BLaER1 (cell line): ENCODE results near the gene AGA.

ENCODE experiments used
- H3K27ac ChIP-seq: shearing (Covaris generic); formaldehyde crosslinking; 2 replicates; pipeline ENCODE4 v1.8.1; 2022
- H3K27me3 ChIP-seq: shearing (Covaris generic); formaldehyde crosslinking; 2 replicates; pipeline ENCODE4 v1.8.1; 2022
- H3K36me3 ChIP-seq: shearing (Covaris generic); formaldehyde crosslinking; 2 replicates; pipeline ENCODE4 v1.8.1; 2022
- H3K4me1 ChIP-seq: shearing (Covaris generic); formaldehyde crosslinking; 2 replicates; pipeline ENCODE4 v1.8.1; 2022
- H3K4me2 ChIP-seq: shearing (Covaris generic); formaldehyde crosslinking; 2 replicates; pipeline ENCODE4 v1.8.1; 2022
- H3K4me3 ChIP-seq: shearing (Covaris generic); formaldehyde crosslinking; 2 replicates; pipeline ENCODE4 v1.8.1; 2022
- H3K9ac ChIP-seq: shearing (Covaris generic); formaldehyde crosslinking; 2 replicates; pipeline ENCODE4 v1.8.1; 2022
- H3K9me3 ChIP-seq: shearing (Covaris generic); formaldehyde crosslinking; 2 replicates; pipeline ENCODE4 v1.8.1; 2022
- H4K20me1 ChIP-seq: shearing (Covaris generic); formaldehyde crosslinking; 2 replicates; pipeline ENCODE4 v1.8.1; 2022
- Cebpa-rat ChIP-seq: shearing (Covaris generic); IDR thresholded peaks from 2 replicates; pipeline ENCODE4 v1.8.1; 2022

The AGA gene

DNA sequence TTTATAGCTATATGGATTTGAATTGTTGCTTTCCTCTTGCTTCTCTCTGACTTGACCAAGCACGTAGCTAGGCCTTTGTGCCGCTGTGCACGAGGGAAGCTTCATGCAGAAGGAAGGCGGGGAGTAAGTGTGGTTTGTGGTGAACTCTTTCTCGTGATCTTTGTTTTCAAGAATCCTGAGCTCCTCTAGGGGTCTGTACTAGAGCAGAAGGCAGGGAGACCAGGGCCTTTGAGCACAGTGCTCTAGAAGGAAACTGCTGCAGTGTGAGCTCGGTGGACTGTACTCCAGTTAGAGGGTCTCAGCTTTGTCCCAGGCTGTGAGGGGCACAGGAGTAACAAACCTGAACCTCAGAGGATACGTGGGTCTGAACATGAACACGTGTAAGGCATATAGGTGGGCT lies 49.0 kb downstream of the AGA start:
- H3K27ac ChIP-seq = no peak overlapping the region
- H3K4me1 ChIP-seq = no peaks in the 10 kb centered on the region
- H3K4me3 ChIP-seq = no peak overlapping the region
- no peaks in the 10 kb centered on the region for H3K9me3 ChIP-seq
- no peak overlapping the region for H3K9ac ChIP-seq
- TF ChIP-seq Cebpa-rat = no peak
- H3K36me3 ChIP-seq = no peaks in the 10 kb centered on the region
- no peaks in the 10 kb centered on the region for H3K27me3 ChIP-seq
- H3K4me2 ChIP-seq = no peak overlapping the region
- H4K20me1 ChIP-seq = no peaks in the 10 kb centered on the region

DNA sequence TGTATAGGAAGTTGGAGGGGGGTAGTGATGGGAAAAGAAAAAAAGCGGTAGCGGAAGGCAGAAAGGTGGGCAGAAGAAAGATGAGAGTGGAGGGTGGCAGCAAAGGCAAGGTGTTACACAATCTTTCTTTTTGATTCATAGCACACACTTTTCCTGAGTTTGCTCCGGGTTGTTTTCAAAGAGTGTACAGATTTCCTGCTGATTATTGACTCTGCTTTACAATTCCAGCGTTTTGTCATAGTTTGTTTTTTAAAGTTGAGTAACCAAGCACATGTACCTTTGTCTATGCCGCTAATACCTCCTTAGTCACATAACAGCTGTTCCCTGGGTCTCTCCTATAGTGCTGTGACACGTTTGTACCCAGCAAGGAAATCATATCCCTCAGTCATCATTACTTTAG lies 50.3 kb downstream of the AGA start:
- Histone ChIP-seq H4K20me1 (no peaks in the 10 kb centered on the region), H3K27ac (no peak overlapping the region), H3K36me3 (no peaks in the 10 kb centered on the region), H3K4me3 (no peak overlapping the region), H3K9me3 (no peaks in the 10 kb centered on the region), H3K27me3 (no peaks in the 10 kb centered on the region), H3K9ac (no peak overlapping the region), H3K4me1 (no peaks in the 10 kb centered on the region), H3K4me2 (no peak overlapping the region)
- TF ChIP-seq Cebpa-rat = no peak

DNA sequence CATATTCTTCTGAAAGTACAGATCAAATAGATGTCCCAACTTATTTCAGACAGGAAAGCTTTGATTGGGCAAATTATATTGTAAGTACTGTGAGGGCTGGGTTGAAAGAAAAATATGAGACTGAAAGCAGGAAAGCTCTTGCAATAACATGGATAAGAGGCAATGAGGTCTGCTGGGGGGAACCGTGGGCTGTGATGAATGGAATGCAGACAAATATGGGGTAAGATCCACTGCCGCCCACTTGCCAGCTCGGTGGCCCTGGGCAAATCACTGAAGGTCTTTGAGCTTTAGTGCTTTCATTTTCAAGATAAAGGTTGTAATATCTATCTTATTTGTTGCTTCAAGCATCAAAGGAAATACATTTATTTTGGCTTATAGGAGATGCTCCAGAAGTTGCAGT lies 51.0 kb downstream of the AGA start:
- no peaks in the 10 kb centered on the region for H4K20me1 ChIP-seq
- H3K9me3 ChIP-seq = no peaks in the 10 kb centered on the region
- no peaks in the 10 kb centered on the region for H3K27me3 ChIP-seq
- H3K4me2 ChIP-seq = no peak overlapping the region
- no peak overlapping the region for H3K27ac ChIP-seq
- no peak overlapping the region for H3K9ac ChIP-seq
- no peak for TF ChIP-seq Cebpa-rat
- H3K4me3 ChIP-seq = no peak overlapping the region
- no peaks in the 10 kb centered on the region for H3K4me1 ChIP-seq
- H3K36me3 ChIP-seq = no peaks in the 10 kb centered on the region

DNA sequence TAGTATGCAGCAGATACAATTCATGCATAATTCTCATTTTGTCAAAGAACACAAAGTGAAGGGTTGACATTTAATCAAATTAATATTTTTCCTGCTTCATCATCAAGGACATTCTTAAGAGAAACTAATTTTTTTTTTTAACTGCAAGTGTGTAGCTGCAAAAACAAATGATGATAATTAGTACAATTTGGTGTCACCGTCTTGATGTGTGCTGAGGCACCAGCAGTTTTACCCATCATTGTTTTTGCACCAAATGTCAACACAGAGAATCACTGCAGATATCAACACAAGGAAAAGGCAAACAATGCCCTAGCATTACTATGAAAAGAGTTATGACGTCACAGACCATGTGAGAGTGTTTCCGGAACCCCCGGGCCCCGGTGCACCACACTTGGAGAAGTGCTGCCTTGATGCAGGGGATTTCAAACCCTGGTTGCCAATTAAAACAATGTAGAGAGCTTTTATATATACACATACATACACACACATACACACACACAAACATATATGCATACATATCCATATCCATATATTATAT lies 55.9 kb downstream of the AGA start:
- no peaks in the 10 kb centered on the region for H3K36me3 ChIP-seq
- TF ChIP-seq Cebpa-rat = no peak
- no peak overlapping the region for H3K9ac ChIP-seq
- H4K20me1 ChIP-seq = no peaks in the 10 kb centered on the region
- H3K9me3 ChIP-seq = no peaks in the 10 kb centered on the region
- no peak overlapping the region for H3K4me2 ChIP-seq
- no peaks in the 10 kb centered on the region for H3K4me1 ChIP-seq
- no peak overlapping the region for H3K27ac ChIP-seq
- no peaks in the 10 kb centered on the region for H3K27me3 ChIP-seq
- H3K4me3 ChIP-seq = no peak overlapping the region

DNA sequence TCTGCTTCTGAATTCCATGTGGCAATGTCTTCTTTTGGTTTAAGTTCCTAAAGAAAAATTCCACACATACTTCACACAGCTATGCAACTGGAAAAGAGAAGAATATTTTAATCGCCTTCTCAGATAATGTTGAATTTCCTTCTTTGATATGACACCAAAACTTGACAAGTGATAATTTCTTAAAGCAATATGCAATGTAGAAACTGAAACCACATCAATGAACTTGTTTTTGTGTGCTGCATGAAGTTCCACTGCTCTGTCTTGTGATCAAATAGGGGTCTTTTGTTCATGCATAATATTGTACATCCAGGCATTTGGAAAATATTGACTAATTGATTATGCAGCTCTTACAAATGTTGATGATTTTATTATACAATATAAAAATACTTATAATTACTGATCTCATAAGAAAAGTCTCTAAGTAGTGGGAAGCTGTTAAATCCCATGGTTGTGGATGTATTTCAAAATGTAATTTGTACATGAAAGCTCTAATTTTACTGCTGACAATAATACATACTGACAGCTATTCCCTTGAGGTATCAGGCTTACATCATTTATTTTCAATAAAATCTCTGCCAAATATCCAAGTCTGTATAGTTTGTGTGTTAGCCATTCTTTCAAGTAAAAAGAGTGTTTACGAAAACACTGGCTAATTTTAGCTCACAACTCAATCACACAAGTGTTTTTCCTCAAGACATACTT lies 56.5 kb downstream of the AGA start:
- Histone ChIP-seq H3K27me3 (no peaks in the 10 kb centered on the region), H3K9ac (no peak overlapping the region), H3K27ac (no peak overlapping the region), H3K4me2 (no peak overlapping the region), H3K4me1 (no peaks in the 10 kb centered on the region), H3K9me3 (no peaks in the 10 kb centered on the region), H3K4me3 (no peak overlapping the region), H4K20me1 (no peaks in the 10 kb centered on the region), H3K36me3 (no peaks in the 10 kb centered on the region)
- no peak for TF ChIP-seq Cebpa-rat

DNA sequence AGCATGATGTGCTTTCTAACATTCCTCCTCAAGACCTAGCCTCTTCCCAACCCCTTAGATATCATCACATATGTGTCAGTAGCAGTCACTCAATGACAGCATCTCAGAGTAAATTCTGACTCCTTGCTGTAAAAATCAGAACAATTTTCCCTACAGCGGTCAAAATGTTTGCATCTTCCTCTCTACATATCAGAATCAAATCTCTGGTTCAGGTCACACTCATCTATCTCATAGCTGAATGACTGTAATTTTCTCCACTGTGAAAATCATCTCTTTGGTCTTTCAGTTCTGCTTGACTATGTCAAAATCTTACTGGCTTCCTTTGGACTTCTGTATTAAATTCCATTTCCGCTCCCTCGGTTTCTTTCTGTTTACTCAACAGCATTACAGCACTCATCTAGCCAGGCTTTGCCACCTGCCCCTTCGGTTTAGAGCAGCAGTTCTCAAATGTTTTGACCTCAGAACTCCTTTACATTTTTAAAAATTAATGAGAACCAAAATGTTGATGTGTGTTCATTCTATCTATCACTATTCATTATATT lies 57.3 kb downstream of the AGA start:
- Histone ChIP-seq H3K36me3 (no peaks in the 10 kb centered on the region), H3K4me2 (no peak overlapping the region), H3K27ac (no peak overlapping the region), H3K27me3 (no peaks in the 10 kb centered on the region), H3K4me3 (no peak overlapping the region), H3K9ac (no peak overlapping the region), H4K20me1 (no peaks in the 10 kb centered on the region), H3K4me1 (no peaks in the 10 kb centered on the region), H3K9me3 (no peaks in the 10 kb centered on the region)
- no peak for TF ChIP-seq Cebpa-rat

DNA sequence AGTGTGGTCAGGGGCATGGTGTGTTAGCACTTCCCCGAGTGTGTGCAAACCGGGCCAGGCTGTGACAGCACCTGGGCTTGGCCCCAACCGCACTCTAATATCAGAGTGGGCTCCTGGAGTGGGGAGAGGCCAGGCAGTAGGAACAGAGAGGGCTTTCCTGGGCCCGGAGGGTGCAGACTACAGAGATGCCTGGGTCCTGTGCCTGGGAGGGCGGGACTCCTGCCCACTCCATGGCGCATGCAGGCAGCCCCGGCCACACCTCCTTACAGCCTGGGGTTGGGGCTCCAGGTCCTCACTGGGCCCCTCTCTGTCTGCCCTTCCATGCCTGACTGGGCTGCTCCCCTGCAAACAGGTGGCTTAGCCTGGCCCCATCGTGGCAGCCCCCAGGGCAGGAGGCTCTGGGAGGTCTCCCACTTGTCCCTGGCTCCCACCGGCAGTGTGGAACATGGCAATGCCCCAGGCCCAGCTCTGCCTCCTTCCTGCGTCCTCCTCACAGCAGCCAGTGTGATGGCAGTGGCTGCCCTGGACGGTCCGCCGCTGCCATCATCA lies 60.4 kb downstream of the AGA start:
- Histone ChIP-seq H3K4me1 (no peaks in the 10 kb centered on the region), H3K36me3 (no peaks in the 10 kb centered on the region)

More for the DNA sequence above, 60.4 kb downstream of the AGA start:
- Histone ChIP-seq H4K20me1 (no peaks in the 10 kb centered on the region), H3K27ac (no peak overlapping the region), H3K4me2 (no peak overlapping the region), H3K9me3 (no peaks in the 10 kb centered on the region), H3K4me3 (no peak overlapping the region), H3K9ac (no peak overlapping the region), H3K27me3 (no peaks in the 10 kb centered on the region)
- no peak for TF ChIP-seq Cebpa-rat
